Hypothalamus (tissue), 51 donors: ENCODE measurements around the gene YPEL5.
"Not testable (repeated sequence)": the region's sequence is repeated elsewhere in the genome, so short reads cannot be mapped to it uniquely, and the experiment has no call there.

Source experiments
- DNase-seq, 51 donors: peaks; one replicate each; lab custom pipeline; 2025; lab: John Stamatoyannopoulos, UW

The YPEL5 gene

DNA sequence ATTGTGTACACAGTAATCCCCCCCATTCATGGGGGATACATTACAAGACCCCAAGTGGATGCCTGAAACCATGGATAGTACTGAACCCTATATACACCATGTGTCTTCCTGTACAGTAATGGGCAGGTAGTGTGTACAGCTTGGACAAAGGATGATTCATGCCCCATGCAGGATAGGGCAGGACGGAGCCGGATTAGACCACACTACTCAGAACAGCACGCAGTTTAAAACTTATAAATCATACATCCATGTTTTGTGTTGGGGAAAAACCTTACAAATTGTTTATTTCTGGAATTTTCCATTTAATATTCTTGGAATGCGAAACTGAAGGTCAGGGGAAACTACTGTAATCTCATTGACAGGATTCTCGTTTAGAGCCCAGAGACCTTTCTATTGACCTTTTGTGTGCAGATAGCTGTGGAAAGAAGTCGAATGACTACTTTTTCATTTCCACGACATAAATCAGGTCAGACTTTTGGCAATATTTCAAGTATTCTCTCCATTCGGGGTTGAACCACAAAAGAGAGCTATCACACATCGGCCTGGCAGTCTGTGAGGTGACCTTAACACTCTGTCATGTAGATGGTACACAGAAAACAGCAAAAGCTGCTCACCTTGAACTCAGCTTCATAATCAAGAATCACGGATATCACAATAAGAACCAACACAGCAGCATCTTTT is 9.9 kb upstream of the YPEL5 start:
- no peak for DNase-seq

DNA sequence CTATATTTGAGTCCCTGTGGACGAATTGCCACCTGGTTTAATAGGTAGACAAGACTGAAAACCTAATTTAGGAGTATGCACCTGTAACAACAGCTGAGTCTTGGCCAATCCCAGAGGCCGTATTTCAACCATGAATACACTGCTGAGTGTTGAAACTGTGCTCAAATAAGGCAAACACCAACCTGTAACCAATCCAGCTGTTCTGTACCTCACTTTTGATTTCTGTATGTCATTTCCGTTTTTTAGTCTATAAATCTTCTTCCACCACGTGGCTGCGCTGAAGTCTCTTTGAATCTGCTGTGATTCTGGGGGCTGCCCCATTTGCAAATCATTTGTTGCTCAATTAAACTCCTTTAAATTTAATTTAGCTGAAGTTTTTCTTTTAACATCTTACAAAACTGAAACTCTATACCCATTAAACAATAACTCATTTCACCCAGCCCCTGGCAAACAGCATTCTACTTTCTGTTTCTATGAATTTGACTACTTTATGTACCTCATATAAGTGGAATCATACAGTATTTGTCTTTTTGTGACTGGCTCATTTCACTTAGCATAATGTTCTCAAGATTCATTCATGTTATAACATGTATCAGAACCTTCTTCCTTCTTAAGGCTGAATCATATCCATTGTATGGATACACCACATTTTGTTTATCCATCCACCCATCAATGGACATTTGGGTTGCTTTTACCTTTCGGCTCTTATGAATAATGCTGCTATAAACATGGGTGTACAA is 7.5 kb upstream of the YPEL5 start:
- no peak for DNase-seq

DNA sequence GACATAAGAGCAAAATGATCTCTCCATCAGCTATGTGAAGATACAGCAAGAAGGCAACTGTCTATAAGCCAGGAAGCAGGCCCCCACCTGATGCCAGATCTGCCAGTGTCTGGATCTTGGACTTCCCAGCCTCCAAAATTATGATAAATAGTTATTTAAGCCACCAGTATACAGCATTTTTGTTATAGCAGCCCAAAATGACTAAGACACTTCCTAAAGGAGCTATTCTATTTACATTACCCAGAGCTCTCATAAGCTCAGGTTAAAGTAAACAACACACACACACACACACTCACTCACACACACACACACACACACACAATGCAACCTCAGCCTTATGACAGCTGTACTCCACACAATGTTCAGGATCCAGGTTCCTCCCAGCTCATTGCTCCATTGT is 5.7 kb upstream of the YPEL5 start:
- DNase-seq: no peak

DNA sequence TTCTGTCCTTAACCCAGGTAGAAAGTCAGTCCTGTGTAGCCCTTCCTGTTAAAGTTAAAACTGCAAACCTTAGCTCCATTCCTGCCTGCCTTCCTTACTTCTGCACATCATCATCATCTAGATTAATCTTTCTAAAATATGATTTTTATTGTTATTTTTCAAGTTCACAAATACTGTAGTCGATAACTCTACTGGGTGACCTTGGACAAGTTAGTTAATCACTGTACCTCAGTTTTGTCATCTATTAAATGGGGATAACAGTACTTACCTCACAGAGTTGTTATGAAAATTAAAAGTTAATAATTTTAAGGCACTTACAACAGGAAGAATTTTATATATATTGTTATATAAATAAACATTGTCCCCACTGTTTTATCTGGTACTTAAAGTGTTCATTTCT is 2.5 kb upstream of the YPEL5 start:
- no peak for DNase-seq

DNA sequence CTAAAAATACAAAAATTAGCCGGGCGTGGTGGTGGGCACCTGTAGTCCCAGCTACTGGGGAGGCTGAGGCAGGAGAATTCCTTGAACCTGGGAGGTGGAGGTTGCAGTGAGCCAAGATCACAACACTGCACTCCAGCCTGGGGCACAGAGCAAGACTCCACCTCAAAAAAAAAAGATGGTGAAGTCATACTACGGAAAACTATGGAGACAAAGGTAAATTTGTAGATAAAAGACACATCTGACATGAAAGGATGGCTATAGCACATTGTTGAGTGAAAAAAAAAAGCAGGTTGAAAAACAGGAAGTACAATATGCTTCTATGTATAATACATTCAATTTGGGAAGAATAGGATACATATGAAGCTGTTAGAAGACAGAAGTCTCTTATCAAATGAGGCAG is 1.9 kb upstream of the YPEL5 start:
- not testable (repeated sequence) for DNase-seq

DNA sequence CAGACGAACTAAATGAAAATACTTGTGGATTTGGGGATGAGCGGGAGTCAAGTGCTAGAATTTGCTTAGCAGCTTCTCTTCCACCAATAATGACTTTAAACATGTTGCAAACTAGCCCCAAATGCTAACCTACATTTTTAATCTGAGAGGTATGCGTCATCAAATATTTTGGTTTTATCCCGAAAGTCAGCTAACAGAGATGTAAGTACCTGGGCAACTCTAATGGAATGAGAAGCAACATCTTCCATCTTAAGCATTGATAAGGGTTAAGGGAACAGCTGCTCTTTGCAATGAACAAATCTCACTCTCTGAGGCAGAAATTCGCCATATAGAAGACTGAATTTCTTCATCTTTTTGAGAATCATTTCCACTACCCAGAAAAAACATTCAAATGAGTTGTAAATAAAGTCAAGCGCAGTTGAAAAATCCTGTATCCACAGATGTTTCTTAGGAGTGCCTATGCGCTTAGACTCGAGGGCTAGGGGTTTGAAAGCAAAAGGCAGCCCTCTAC is 926 bp upstream of the YPEL5 start:
- peak in 1 of 51 donors; percentile 54 for DNase-seq

DNA sequence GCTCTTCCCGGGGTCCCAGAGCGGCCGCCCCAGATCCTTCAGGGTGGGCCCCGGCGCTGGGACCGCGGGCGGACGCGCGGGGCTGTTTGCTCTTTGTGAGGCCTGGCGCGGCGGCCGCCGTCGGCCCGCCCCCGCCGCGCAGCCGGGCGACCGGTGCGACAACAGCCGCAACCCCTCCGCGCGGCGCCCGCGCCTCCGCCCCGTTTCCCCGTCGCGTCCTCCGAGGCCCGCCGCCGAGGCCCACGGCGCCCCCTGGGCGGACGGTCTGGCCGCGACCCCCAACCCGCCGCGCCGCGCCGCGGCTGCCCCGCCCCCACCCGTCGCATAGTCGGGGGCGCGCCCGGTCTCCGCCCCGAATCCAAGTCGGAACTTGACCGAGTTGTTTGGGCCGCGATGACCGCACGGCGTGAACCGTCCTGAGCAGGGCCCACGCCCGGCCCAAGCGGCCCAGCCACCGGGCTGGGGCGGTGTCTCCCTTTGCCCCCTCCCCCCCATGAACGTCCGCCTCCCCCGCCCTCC is 448 bp downstream of the YPEL5 start:
- peak in 12 of 51 donors; percentile 31 to 65 (median 57) for DNase-seq

DNA sequence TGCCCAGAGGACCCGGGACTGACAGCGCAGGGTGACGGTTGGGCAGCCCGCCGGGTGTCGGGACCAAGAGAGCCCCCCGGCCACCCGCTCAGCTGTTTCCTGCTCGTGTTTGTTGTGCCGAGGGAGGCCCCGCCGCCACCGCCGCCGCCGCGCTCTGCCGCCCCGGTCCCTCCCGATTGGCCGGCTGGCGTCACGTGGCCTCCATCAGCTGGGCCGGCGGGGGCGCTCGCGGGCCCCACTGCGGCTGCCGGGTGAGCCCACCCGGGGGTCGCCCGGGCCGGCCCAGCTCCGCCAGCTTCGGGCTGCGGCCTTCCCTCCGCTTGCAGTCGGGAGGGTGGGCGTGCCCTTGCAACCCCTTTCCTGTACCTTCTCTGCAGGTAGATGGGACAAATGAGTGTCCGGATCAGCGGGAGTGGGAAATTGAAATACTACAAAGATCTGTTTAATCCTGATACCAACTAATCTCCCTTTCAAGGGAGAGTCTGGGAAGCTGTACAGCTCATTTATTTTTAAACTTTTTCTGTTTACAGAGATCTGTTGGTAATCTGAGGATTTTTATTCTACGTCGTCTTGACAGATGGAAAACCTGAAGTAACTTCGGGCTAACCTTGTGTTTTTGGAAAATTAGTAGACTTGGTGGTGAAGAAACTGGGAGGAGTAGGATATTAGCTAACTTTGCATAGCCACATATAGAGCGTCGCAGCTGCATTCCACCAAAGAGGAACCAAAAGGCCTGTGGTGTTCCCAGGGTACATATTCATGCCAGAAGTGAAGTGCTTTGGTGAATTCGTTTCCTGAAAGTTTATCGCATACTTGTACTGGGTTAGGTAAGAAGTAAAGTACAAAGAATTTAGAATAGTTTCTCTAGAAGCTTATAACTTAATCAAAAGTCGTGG is 1.2 kb downstream of the YPEL5 start:
- peak in 50 of 51 donors; percentile 14 to 86 (median 65) for DNase-seq

DNA sequence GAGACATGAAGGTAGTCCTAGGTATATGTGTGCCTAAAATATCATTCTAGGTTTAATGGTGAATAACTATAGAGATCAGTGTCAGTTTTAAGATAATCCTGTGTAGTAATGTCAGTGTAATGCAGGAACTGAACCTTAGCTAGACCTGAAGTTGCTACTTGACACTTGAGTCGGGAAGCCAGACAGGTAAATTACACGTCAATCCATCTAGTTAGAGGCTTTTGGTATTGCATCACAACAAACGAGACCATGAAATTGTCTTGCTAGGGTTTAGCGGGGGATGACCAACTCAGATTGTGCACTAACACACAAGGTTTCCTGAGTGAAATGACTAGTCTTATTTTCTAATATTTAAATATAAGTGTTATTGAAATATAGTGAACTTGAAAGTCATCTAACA is 2.0 kb downstream of the YPEL5 start:
- no peak for DNase-seq

DNA sequence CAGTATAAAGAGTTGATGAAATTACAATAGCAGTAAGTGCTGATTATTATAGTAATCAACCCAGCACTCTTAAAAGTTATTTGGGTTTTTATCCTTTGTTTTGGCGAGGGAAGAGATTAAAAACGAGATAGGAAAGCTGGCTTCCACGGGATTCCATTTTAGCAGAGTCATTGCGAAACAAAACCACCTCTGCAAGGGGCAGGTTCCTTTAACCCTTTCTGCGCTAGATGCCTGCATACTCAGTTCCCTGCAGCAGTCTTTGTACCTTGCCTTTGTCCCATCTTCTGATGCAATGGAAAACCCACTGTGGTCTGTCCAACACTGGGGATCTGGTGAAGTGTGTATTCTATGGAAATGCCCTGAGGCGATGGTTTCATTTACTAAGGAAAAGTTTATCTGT is 2.7 kb downstream of the YPEL5 start:
- DNase-seq: no peak

DNA sequence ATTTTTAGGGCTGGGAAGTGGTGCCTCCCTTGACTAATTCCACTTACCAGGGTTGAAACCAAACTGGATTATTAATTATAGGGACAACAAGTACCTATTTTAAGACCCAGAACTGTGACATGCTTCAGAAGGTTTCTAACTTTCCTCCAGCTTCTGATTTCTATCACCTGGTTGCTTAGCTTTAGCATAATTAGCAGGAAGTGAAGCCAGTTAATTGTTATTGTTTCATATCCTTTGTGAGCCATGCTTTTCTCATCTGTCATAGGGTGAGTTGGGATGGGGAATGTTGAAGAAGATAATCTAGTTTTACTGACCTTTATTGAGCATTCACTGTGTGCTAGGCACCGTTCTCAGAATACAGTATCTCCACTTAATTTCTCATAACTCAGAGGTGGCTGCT is 3.2 kb downstream of the YPEL5 start:
- DNase-seq: no peak

DNA sequence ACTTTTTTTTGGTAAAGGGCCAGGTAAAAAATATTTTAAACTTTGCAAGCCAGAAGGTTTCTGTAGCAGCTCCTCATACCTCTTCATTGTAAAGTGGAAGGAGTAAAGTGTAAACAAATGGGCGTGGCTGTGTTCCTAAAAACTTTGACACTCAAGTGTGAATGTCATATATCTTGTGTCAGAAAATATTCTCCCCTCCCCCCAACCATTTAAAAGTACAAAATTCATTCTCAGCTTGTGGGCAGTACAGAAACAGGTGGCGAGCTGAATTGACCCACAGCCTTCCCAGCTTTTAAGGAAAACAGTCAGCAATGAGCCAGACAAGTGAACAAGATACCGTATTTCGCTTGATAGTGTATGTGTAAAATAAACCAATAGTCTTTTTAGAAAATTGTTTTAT is 4.0 kb downstream of the YPEL5 start:
- no peak for DNase-seq

DNA sequence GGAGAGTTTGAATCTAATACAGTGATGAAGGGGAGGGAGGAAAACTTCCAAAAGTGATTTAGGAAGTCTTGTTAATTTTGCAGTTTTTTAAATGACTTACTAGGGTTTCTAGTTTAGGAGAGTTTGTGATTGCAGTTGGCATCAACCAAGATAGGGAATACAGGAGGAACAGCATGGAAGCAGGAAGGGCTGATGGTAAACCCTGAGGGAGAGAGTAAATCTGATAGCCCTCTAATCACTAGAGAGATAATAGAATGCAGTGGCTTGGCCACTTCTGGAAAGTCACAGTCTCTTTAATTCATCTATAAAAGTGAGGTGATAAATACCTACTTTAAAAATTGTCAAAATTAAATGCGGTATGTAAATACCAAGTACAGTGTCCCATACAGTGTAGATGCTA is 5.6 kb downstream of the YPEL5 start:
- DNase-seq: no peak

DNA sequence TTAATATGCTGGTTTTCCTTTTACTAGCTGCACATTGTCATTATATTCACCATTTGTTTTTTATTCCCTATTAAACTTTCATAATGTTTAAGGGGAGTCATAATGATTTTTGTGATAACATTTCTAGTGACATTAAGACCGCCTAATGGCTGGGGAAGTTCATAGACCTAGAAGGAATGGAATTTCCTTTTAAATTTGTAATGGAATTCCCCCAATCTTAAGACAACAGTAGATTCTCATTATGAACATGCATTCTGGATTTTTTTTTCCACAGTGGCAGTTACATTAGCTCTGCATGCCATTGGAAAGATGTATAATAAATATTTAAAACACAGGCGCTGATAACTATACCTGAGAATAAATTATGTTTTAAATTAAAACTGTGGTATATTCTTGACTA is 8.4 kb downstream of the YPEL5 start:
- no peak for DNase-seq

DNA sequence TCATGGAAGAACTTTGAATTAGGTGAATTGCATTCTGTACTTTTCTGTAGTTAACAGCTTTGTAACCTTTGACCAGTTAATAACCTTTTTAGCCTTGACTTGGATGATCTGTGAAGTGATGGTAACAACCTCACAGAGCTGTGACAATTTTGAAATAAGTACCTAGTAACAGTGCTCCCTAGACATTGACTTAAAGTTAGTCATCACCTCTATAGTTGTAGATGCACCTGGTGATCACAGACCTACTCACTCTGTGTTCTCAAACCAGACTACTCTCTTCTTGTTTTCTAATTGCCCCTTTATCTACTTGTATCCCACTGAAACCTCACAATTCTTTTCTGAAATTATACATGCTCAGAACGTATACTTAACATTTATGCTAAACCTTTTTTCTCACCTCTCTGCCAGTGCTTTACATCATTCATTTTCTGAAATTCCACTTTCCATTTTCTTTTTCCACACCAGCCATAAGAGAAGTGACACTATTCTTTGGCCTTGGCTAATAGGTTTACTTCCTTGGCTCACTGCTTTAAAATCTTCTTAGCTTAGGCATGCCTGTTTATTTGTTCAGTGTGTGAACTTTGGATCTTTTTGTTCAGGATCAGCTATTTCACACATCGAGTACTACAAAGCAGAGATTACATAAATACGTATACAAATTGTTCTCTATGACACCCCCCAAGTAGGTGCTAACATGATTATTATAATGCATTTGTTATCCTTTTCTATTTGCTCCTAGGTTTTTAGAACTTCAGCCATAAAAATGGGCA is 9.3 kb downstream of the YPEL5 start:
- no peak for DNase-seq

DNA sequence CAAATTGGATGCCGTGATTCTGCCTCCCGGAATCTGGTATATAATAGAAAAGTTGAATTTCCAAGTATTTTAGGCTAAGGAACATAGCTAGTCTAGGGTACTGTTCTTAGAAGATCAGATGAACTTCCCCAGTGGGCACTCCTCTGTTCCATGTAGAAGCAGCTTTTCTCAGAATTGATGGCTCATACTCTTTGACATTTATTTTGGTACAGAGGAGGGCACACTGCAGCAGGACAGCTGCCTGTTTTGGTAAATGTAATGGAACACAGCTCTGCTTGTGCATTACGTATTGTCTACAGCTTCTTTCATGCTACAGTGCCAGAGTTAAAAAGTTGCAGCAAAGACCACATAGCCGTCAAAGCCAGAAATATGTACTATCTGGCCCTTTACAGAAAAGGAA is 10.8 kb downstream of the YPEL5 start:
- DNase-seq: no peak

DNA sequence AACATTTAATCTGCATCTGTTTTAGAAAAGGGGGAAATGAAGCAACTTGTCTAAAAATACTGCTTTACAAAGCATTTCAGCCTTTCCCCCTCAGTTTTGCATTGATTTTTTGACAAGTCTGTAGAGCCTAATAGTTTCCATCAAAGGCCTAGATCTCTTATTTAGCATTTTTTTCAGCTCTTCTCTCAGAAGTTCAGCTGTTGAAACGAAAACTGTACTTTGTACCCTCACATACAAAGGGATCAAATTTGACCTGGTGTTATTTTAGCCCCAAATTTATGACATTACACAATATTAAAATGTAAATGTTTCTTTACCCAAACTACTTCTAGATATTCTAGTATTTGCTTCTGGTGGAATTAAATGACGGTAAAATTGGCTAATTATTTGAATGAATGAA is 13.0 kb downstream of the YPEL5 start:
- no peak for DNase-seq

DNA sequence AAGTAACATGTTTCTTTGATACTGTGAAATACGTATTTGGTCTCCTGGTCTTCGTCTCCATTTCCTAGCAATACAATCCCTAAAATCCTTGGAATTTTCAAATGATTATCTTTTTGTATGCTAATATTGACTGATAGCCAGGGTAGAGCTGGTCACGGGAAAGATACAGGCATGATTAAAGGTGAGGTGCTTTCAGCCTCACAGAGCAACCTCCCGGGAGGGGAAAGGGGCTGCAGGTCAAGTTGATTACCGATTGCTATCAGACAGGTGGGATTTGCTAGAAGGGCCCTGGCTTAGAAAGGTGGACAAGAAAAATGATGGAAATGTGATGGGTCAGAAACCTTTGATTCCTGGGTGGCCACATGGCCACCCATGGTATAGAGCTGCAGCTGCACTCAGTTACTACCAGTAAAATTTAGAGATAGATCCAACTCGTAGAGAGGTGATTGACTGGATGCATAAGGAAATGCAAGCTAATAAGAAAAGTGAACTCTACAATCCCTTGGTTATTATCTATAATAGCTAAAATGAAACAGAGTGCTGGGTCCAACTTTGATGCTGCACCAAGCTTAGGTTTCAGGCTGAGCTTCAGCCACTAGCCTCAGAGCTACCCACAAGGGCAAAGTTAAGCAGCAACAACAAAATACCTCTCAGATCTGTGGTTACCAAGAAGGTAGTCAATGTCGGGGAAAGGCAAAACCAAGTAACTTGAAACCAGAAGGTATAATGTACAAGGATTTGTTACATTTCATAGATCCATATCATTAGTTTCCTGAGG is 15.3 kb downstream of the YPEL5 start:
- no peak for DNase-seq

DNA sequence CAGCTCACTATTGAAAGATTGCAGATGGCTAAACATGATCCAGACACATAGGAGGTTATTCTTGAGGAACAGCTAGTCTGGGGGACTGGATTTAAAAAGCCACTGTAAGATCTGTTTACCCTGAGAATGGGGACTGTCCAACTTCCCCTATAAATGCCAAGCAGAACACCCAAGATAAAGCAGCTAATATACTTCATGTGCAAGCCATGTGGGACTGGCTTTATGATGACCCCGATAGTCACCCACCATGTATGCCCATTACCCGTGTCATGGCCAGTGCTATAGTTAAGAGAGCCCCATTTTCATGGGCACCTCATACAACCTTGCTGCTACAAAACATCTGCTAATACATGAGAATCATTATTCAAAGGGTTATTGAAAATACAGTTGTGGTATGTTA is 16.0 kb downstream of the YPEL5 start:
- DNase-seq: no peak
